HFF-Myc (cell line): ENCODE measurements around the gene DUSP8.

ENCODE experiments used
- DNase-seq: peaks from one replicate; pipeline ENCODE4 v3.0.0-alpha.2; 2011; ENCODE audit warnings: low read depth; ENCODE audit errors: extremely low read depth
- H3K4me3 ChIP-seq: replicated peaks from 2 replicates; pipeline ENCODE4 v1.5.1; 2011; ENCODE audit warnings: low read depth, mild to moderate bottlenecking, control low read depth, low read length
- TF ChIP-seq, protein P1 (sequence below): IDR thresholded peaks from 2 replicates; pipeline ENCODE4 v1.5.1; 2012; ENCODE audit warnings: mild to moderate bottlenecking, low read depth, low read length, control low read depth; ENCODE audit errors: missing control alignments

Gene DUSP8

GRCh38 chr11:1566381-1567051 is 5.6 kb downstream of the DUSP8 start:
- TF ChIP-seq, protein P1, sequence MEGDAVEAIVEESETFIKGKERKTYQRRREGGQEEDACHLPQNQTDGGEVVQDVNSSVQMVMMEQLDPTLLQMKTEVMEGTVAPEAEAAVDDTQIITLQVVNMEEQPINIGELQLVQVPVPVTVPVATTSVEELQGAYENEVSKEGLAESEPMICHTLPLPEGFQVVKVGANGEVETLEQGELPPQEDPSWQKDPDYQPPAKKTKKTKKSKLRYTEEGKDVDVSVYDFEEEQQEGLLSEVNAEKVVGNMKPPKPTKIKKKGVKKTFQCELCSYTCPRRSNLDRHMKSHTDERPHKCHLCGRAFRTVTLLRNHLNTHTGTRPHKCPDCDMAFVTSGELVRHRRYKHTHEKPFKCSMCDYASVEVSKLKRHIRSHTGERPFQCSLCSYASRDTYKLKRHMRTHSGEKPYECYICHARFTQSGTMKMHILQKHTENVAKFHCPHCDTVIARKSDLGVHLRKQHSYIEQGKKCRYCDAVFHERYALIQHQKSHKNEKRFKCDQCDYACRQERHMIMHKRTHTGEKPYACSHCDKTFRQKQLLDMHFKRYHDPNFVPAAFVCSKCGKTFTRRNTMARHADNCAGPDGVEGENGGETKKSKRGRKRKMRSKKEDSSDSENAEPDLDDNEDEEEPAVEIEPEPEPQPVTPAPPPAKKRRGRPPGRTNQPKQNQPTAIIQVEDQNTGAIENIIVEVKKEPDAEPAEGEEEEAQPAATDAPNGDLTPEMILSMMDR, result no peak
- no peak for DNase-seq
- no peak overlapping the region for H3K4me3 ChIP-seq

GRCh38 chr11:1565904-1566247 is 6.2 kb downstream of the DUSP8 start:
- no peak for DNase-seq
- no peak overlapping the region for H3K4me3 ChIP-seq
- TF ChIP-seq, protein P1, result no peak

- TF ChIP-seq, protein P1, result no peak
- no peak overlapping the region for H3K4me3 ChIP-seq
- no peak for DNase-seq
Measured at GRCh38 chr11:1565173-1565903, 6.7 kb downstream of the DUSP8 start.

DNA sequence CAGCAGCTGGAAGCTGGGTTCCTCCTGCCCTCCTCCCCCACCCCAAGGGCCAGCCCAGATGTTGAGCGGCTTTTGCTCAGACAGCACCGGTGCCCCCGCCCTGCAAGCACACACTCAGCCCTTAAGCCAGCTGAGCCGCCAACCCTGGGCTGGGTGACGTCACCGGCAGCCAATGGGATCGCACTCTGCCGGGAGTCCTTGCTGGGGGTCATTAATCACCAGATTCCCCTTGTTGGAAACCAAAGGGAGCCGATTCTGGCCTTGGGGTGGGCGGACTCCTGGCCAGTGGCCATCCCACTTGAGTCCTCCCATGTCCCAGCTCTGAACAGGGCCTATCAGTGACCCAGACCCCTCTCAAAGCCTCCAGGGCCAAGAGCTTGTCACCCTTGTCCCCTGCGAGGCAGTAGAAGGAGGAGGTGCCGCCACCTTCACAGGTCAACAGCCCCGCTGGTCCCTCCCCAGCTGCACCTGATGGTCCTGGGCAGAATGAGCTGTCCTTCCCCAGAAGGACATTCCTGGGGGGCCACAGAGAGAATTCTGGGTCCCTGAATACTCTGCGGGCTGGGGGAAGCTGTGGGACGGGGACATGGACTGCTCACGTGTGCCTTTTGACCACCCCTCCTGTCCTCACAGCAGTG is 7.4 kb downstream of the DUSP8 start:
- peak; percentile 67 for DNase-seq
- H3K4me3 ChIP-seq, result no peak overlapping the region
- TF ChIP-seq, protein P1, result no peak

DNA sequence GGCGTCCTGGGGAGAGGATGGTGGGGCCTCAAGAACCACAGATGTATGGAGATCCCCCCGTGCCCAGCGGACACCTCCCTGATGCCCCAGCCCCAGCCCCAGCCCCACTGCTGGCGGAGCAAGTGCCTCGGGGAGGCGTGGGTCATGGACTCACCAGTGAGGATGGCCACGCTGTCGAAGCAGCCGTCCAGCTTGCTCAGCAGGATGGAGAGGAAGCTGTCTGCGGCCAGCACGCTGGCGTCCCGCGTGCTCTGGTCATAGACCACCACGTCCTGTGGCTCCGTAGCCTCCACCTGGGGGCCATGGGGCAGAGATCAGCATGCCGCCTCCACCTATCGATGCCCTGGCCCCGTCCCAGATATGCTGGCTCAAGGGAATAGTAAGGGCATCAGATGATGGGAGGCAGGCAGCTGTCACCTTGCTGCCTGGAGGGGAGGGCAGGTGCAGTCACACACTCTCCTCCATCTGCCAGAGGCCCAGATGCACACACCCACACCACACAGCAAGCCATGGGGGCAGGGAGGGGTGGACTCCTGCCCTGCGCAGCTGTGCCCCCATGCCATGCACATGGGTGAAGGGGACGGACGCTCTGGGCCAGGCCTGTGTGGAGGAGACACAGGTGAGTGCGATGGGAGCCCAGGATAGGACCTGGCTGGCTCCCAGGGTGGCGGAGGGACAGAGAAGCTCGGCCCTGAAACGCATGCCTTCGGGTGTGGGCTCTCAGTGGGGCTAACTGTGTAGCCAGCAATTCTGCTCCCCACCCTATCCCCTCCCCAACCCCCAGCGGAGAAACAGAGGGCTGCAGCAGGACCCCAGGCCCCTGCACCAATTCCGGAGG is 8.2 kb downstream of the DUSP8 start:
- H3K4me3 ChIP-seq, result no peak overlapping the region
- TF ChIP-seq, protein P1, result no peak
- DNase-seq, result no peak

- no peak overlapping the region for H3K4me3 ChIP-seq
- TF ChIP-seq, protein P1, result no peak
- no peak for DNase-seq
Measured at GRCh38 chr11:1563149-1563638, 8.9 kb downstream of the DUSP8 start.
